NCI-H460 (cell line): ENCODE measurements around the gene FGF3. TPM values are rescaled to one million over a fixed set of nuclear protein-coding genes. Genes with fewer than 3 reads are reported as not detected.
"Not testable (repeated sequence)": the region's sequence is repeated elsewhere in the genome, so short reads cannot be mapped to it uniquely, and the experiment has no call there.

Experiments used
- DNase-seq: peaks from one replicate; pipeline ENCODE4 v3.0.0-alpha.2; 2016; ENCODE audit warnings: low read depth; ENCODE audit errors: extremely low read depth
- total RNA-seq: library from RNA; depleted of rRNA; stranded (reverse); fragments of >200 nt; shearing (Covaris generic); gene quantifications from 2 replicates; pipeline ENCODE4 v1.2.3, GENCODE V29; 2014; rRNA removed

The FGF3 gene
- total RNA-seq, 1 experiment from 2014 or later: not detected

- no peak for DNase-seq
Observed at GRCh38 chr11:69774354-69775162, 44.7 kb downstream of the FGF3 start.

GRCh38 chr11:69773626-69774353, 45.4 kb downstream of the FGF3 start:
- DNase-seq: no peak

GRCh38 chr11:69771466-69771865, 47.8 kb downstream of the FGF3 start:
- DNase-seq: no peak

- no peak for DNase-seq
Observed at GRCh38 chr11:69770540-69770939, 48.7 kb downstream of the FGF3 start.

- DNase-seq: no peak
Observed at GRCh38 chr11:69765498-69765995, 53.7 kb downstream of the FGF3 start.

GRCh38 chr11:69764918-69765317, 54.3 kb downstream of the FGF3 start:
- not testable (repeated sequence) for DNase-seq

GRCh38 chr11:69760319-69760718, 58.9 kb downstream of the FGF3 start:
- no peak for DNase-seq

Other genes starting within 250 kb of the FGF3 start
- 52.4 and 63.6 TPM in 2 replicates for gene CCND1, start 178.3 kb downstream of the FGF3 start, total RNA-seq
- 12.9 and 14.1 TPM in 2 replicates for gene LTO1, start 144.1 kb downstream of the FGF3 start, total RNA-seq
- 0.12 and 0.17 TPM in 2 replicates for gene FGF19, start 115.4 kb downstream of the FGF3 start, total RNA-seq
- not detected in 2 replicates for gene FGF4, start 44.1 kb downstream of the FGF3 start, total RNA-seq